Measurements from ENCODE around the gene AKAP13. TPM values are rescaled to one million over a fixed set of nuclear protein-coding genes. Genes with fewer than 3 reads are reported as not detected.

The AKAP13 gene
- total and polyA plus RNA-seq, 2 donors, result 84.2 to 206 TPM

GRCh38 chr15:85707519-85708338 lies 327.3 kb downstream of the AKAP13 start:
- WGBS, result 42% methylated on average over 8 of the region's 8 CpGs

DNA sequence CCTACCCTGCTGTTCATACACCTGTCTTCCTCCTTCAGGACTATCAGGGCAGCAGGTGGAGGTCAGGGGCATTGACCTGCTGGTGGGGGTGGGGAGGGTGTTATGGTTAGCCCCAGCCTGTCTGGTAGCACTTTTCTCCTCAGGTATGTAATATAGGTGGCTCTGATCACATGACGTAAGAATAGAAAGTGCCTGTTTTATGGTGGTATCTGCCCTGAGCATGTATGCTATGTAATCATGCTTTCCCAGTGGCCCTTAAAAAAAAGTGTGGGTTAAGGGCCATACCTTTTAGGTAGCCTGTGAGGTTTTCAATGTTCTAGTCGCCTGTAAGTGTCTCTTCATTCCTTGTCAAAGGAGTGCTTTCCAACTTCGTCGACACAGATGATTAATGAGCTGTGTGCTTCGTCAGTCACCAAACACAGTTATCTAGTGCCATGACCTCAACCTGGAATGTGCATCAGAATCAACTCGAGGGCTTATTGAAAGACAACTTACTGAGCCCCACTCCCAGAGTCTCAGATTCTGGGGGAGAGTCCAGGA lies 328.1 kb downstream of the AKAP13 start:
- DNase-seq (ENCODE audit: extremely low spot score), result no peak
- no peak overlapping the region for H3K4me3 ChIP-seq (ENCODE audit: low read depth, low read length)
- H3K27ac ChIP-seq (ENCODE audit: low read depth), result no peak overlapping the region
- no peaks in the 10 kb centered on the region for H3K4me1 ChIP-seq (ENCODE audit: insufficient read depth)
- H3K36me3 ChIP-seq (ENCODE audit: insufficient read depth), result peaks cover 2% of the 10 kb centered on the region
- WGBS, result 52% methylated on average over 6 of the region's 6 CpGs

More at GRCh38 chr15:85707519-85708338, 327.3 kb downstream of the AKAP13 start:
- no peak overlapping the region for H3K4me3 ChIP-seq (ENCODE audit: low read depth, low read length)
- peak overlapping the region; percentile 69 for H3K27ac ChIP-seq (ENCODE audit: low read depth)
- no peaks in the 10 kb centered on the region for H3K4me1 ChIP-seq (ENCODE audit: insufficient read depth)
- peaks cover 2% of the 10 kb centered on the region for H3K36me3 ChIP-seq (ENCODE audit: insufficient read depth)
- no peak for DNase-seq (ENCODE audit: extremely low spot score)

DNA sequence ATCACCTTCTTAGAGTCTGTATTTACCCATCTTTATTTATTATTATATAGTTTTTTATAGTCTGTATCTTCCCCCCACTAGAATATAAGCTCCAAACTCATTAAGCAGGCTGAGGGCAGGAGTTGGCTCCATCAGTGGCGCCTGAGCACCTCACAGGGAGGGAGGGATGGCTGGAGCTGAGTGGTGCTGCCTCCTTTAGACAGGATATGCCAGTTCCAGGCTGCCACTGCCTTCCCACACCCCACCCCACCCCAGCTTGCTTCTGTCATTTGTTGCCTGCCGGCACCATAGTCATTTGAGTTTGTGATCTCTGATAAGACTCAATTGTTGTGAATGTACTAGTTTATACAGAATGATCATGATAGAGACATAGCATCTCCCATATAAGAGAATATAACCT lies 328.8 kb downstream of the AKAP13 start:
- Histone ChIP-seq H3K36me3 (ENCODE audit: insufficient read depth) (peaks cover 2% of the 10 kb centered on the region), H3K4me1 (ENCODE audit: insufficient read depth) (no peaks in the 10 kb centered on the region), H3K27ac (ENCODE audit: low read depth) (no peak overlapping the region), H3K4me3 (ENCODE audit: low read depth, low read length) (no peak overlapping the region)
- DNase-seq (ENCODE audit: extremely low spot score), result no peak
- 95% methylated on average over 2 of the region's 2 CpGs for WGBS

- Histone ChIP-seq H3K4me3 (ENCODE audit: low read depth, low read length) (no peak overlapping the region), H3K36me3 (ENCODE audit: insufficient read depth) (peaks cover 3% of the 10 kb centered on the region), H3K4me1 (ENCODE audit: insufficient read depth) (no peaks in the 10 kb centered on the region), H3K27ac (ENCODE audit: low read depth) (no peak overlapping the region)
- 96% methylated on average over 7 of the region's 7 CpGs for WGBS
- DNase-seq (ENCODE audit: extremely low spot score), result no peak
Measured at GRCh38 chr15:85710340-85710842, 330.0 kb downstream of the AKAP13 start.

GRCh38 chr15:85711580-85712192 lies 331.3 kb downstream of the AKAP13 start:
- H3K27ac ChIP-seq (ENCODE audit: low read depth), result no peak overlapping the region
- H3K4me3 ChIP-seq (ENCODE audit: low read depth, low read length), result no peak overlapping the region
- peaks cover 3% of the 10 kb centered on the region for H3K36me3 ChIP-seq (ENCODE audit: insufficient read depth)
- 91% methylated on average over 7 of the region's 7 CpGs for WGBS
- H3K4me1 ChIP-seq (ENCODE audit: insufficient read depth), result no peaks in the 10 kb centered on the region
- DNase-seq (ENCODE audit: extremely low spot score), result no peak

DNA sequence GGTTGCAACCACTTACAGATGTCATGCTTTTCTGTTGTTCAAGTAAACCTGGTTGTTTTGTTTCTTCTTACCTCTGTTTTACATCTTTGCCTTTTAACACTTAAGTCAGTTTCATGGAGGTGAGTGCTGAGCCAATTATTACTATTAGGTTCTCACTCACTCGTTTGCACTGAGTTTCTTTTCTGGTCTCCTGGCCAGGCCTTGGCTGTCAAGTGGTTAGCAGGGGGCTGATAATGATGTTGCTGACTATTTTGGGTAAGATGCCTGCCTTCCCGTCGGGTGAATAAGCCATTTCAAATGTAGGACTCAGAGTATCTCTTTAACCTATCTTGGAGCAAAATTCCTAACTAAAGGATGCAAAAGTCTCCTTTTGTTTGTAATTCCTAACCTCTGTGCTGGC lies 335.9 kb downstream of the AKAP13 start:
- no peaks in the 10 kb centered on the region for H3K4me1 ChIP-seq (ENCODE audit: insufficient read depth)
- H3K4me3 ChIP-seq (ENCODE audit: low read depth, low read length), result no peak overlapping the region
- no peak for DNase-seq (ENCODE audit: extremely low spot score)
- H3K27ac ChIP-seq (ENCODE audit: low read depth), result peak overlapping the region; percentile 18
- H3K36me3 ChIP-seq (ENCODE audit: insufficient read depth), result peaks cover 3% of the 10 kb centered on the region
- 69% methylated on average over 3 of the region's 3 CpGs for WGBS

GRCh38 chr15:85717212-85717611 lies 336.8 kb downstream of the AKAP13 start:
- DNase-seq (ENCODE audit: extremely low spot score), result no peak
- Histone ChIP-seq H3K27ac (ENCODE audit: low read depth) (no peak overlapping the region), H3K4me1 (ENCODE audit: insufficient read depth) (no peaks in the 10 kb centered on the region), H3K36me3 (ENCODE audit: insufficient read depth) (peaks cover 3% of the 10 kb centered on the region), H3K4me3 (ENCODE audit: low read depth, low read length) (no peak overlapping the region)
- 95% methylated on average over 2 of the region's 2 CpGs for WGBS

GRCh38 chr15:85718271-85718971 lies 338.0 kb downstream of the AKAP13 start:
- Histone ChIP-seq H3K36me3 (ENCODE audit: insufficient read depth) (peaks cover 3% of the 10 kb centered on the region), H3K4me1 (ENCODE audit: insufficient read depth) (no peaks in the 10 kb centered on the region), H3K27ac (ENCODE audit: low read depth) (no peak overlapping the region), H3K4me3 (ENCODE audit: low read depth, low read length) (no peak overlapping the region)
- 88% methylated on average over 12 of the region's 12 CpGs for WGBS
- DNase-seq (ENCODE audit: extremely low spot score), result no peak

GRCh38 chr15:85718981-85719380 lies 338.6 kb downstream of the AKAP13 start:
- WGBS, result 96% methylated on average over 4 of the region's 4 CpGs
- DNase-seq (ENCODE audit: extremely low spot score), result no peak
- H3K4me1 ChIP-seq (ENCODE audit: insufficient read depth), result no peaks in the 10 kb centered on the region
- peaks cover 3% of the 10 kb centered on the region for H3K36me3 ChIP-seq (ENCODE audit: insufficient read depth)
- H3K4me3 ChIP-seq (ENCODE audit: low read depth, low read length), result no peak overlapping the region
- no peak overlapping the region for H3K27ac ChIP-seq (ENCODE audit: low read depth)

- Histone ChIP-seq H3K27ac (ENCODE audit: low read depth) (no peak overlapping the region), H3K36me3 (ENCODE audit: insufficient read depth) (peaks cover 4% of the 10 kb centered on the region), H3K4me3 (ENCODE audit: low read depth, low read length) (no peak overlapping the region), H3K4me1 (ENCODE audit: insufficient read depth) (no peaks in the 10 kb centered on the region)
- WGBS, result 67% methylated on average over 1 of the region's 1 CpG
- no peak for DNase-seq (ENCODE audit: extremely low spot score)
Measured at GRCh38 chr15:85722374-85723152, 342.2 kb downstream of the AKAP13 start.

GRCh38 chr15:85723960-85724945 lies 343.9 kb downstream of the AKAP13 start:
- WGBS, result 57% methylated on average over 10 of the region's 10 CpGs
- H3K27ac ChIP-seq (ENCODE audit: low read depth), result peak overlapping the region; percentile 79
- no peaks in the 10 kb centered on the region for H3K4me1 ChIP-seq (ENCODE audit: insufficient read depth)
- no peak overlapping the region for H3K4me3 ChIP-seq (ENCODE audit: low read depth, low read length)
- DNase-seq (ENCODE audit: extremely low spot score), result no peak
- peaks cover 6% of the 10 kb centered on the region for H3K36me3 ChIP-seq (ENCODE audit: insufficient read depth)

GRCh38 chr15:85725019-85725418 lies 344.6 kb downstream of the AKAP13 start:
- Histone ChIP-seq H3K4me1 (ENCODE audit: insufficient read depth) (no peaks in the 10 kb centered on the region), H3K36me3 (ENCODE audit: insufficient read depth) (peaks cover 6% of the 10 kb centered on the region)
- WGBS, result 43% methylated on average over 3 of the region's 3 CpGs

More at GRCh38 chr15:85725019-85725418, 344.6 kb downstream of the AKAP13 start:
- DNase-seq (ENCODE audit: extremely low spot score), result no peak
- Histone ChIP-seq H3K27ac (ENCODE audit: low read depth) (peak overlapping the region; percentile 79), H3K4me3 (ENCODE audit: low read depth, low read length) (no peak overlapping the region)

Data from urinary bladder (tissue), 4 donors.